AG10803 (cell line): ENCODE data around the gene SMYD2.

ENCODE experiments used
- DNase-seq: peaks from one replicate; pipeline ENCODE4 v3.0.0; 2010; ENCODE audit warnings: low read depth
- H3K4me3 ChIP-seq: 2 replicates; pipeline ENCODE4 v1.5.1; 2011; ENCODE audit warnings: mild to moderate bottlenecking, low read length, control low read depth
- CTCF ChIP-seq: conservative IDR thresholded peaks from 2 replicates; pipeline ENCODE4 v1.5.1; 2011; ENCODE audit warnings: mild to moderate bottlenecking, low read length, control low read depth, inconsistent platforms

The SMYD2 gene

GRCh38 chr1:214305164-214305751 is 24.3 kb downstream of the SMYD2 start:
- H3K4me3 ChIP-seq: no peak overlapping the region

GRCh38 chr1:214306269-214306668 is 25.3 kb downstream of the SMYD2 start:
- no peak for DNase-seq
- no peak for TF ChIP-seq CTCF
- no peak overlapping the region for H3K4me3 ChIP-seq

More at GRCh38 chr1:214305164-214305751, 24.3 kb downstream of the SMYD2 start:
- no peak for TF ChIP-seq CTCF
- no peak for DNase-seq

- H3K4me3 ChIP-seq: no peak overlapping the region
- peak; percentile 34 for DNase-seq
- no peak for TF ChIP-seq CTCF
Observed at GRCh38 chr1:214310010-214310409, 29.1 kb downstream of the SMYD2 start.

- no peak for TF ChIP-seq CTCF
- H3K4me3 ChIP-seq: no peak overlapping the region
- DNase-seq: no peak
Observed at GRCh38 chr1:214310777-214311690, 30.1 kb downstream of the SMYD2 start.

GRCh38 chr1:214312530-214313051 is 31.6 kb downstream of the SMYD2 start:
- no peak for TF ChIP-seq CTCF
- no peak overlapping the region for H3K4me3 ChIP-seq
- DNase-seq: no peak

GRCh38 chr1:214314178-214314843 is 33.4 kb downstream of the SMYD2 start:
- DNase-seq: no peak
- H3K4me3 ChIP-seq: no peak overlapping the region
- no peak for TF ChIP-seq CTCF
